ENCODE results near the gene SMTN. TPM values are rescaled to one million over a fixed set of nuclear protein-coding genes. Genes with fewer than 3 reads are reported as not detected.
A peak's percentile ranks its signal among the peaks of the same experiment; 100 is the strongest.
"Not testable (repeated sequence)": the region's sequence is repeated elsewhere in the genome, so short reads cannot be mapped to it uniquely, and the experiment has no call there.

Gene SMTN
- total RNA-seq, 1 donor from 2014 or later = 40.8 TPM

DNA sequence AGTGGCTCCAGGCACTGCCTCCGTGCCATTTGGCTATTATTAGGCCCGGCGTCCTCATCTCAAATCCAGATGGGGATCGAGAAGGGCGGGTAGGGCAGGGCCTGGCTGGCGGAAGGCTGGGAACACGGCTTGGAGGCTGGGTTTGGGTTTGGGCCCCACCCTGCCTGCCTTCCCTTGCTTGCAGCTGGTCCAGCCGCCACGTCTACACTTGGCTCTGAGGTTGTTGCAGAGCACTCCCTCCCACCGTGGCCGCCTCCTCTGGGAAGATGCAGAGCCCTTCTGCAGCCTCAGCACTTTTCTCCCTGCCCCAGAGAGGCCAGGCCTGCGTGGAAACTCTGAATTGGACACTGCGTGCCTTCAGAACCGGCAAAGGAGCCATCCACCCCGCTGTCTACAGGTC lies 5.2 kb upstream of the SMTN start:
- Mint-ChIP-seq H3K36me3 (ENCODE audit: insufficient read depth) (no peaks in the 10 kb centered on the region), H3K9me3 (ENCODE audit: low read depth) (no peaks in the 10 kb centered on the region), H3K4me3 (ENCODE audit: low read depth) (no peak overlapping the region), H3K27me3 (no peaks in the 10 kb centered on the region), H3K4me1 (ENCODE audit: low read depth) (peaks cover 14% of the 10 kb centered on the region), H3K27ac (no peak overlapping the region)
- no peak for DNase-seq (ENCODE audit: low spot score, unreplicated experiment)
- TF ChIP-seq, protein P1, sequence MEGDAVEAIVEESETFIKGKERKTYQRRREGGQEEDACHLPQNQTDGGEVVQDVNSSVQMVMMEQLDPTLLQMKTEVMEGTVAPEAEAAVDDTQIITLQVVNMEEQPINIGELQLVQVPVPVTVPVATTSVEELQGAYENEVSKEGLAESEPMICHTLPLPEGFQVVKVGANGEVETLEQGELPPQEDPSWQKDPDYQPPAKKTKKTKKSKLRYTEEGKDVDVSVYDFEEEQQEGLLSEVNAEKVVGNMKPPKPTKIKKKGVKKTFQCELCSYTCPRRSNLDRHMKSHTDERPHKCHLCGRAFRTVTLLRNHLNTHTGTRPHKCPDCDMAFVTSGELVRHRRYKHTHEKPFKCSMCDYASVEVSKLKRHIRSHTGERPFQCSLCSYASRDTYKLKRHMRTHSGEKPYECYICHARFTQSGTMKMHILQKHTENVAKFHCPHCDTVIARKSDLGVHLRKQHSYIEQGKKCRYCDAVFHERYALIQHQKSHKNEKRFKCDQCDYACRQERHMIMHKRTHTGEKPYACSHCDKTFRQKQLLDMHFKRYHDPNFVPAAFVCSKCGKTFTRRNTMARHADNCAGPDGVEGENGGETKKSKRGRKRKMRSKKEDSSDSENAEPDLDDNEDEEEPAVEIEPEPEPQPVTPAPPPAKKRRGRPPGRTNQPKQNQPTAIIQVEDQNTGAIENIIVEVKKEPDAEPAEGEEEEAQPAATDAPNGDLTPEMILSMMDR (IDR thresholded peaks at IDR 0.05; ENCODE audit: unreplicated experiment) = no peak

DNA sequence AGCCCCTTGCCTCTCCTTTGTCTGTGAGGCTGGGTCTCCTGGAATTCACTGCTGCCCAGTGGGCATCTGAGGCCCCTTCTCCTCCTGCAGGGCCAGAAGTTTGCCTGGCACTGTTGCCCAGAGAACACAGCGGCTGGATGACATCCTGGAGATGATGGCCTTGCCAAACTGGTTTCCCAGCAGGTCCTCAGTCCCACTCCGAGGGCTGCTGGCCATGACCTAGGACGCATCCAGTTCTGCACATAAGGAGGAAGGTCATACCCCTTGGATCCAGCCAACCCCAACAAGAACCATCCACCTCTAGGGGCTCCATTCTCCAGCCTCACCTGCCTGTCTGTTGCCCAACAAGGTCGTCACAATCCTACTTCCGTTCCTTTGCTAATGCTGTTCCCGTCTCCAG lies 3.4 kb upstream of the SMTN start:
- H3K27ac Mint-ChIP-seq = peak overlapping the region; percentile 29
- no peaks in the 10 kb centered on the region for H3K27me3 Mint-ChIP-seq
- no peaks in the 10 kb centered on the region for H3K36me3 Mint-ChIP-seq (ENCODE audit: insufficient read depth)
- H3K4me3 Mint-ChIP-seq (ENCODE audit: low read depth) = no peak overlapping the region
- H3K4me1 Mint-ChIP-seq (ENCODE audit: low read depth) = peaks cover 25% of the 10 kb centered on the region
- TF ChIP-seq, protein P1 (IDR thresholded peaks at IDR 0.05; ENCODE audit: unreplicated experiment) = no peak
- no peaks in the 10 kb centered on the region for H3K9me3 Mint-ChIP-seq (ENCODE audit: low read depth)
- DNase-seq (ENCODE audit: low spot score, unreplicated experiment) = no peak

DNA sequence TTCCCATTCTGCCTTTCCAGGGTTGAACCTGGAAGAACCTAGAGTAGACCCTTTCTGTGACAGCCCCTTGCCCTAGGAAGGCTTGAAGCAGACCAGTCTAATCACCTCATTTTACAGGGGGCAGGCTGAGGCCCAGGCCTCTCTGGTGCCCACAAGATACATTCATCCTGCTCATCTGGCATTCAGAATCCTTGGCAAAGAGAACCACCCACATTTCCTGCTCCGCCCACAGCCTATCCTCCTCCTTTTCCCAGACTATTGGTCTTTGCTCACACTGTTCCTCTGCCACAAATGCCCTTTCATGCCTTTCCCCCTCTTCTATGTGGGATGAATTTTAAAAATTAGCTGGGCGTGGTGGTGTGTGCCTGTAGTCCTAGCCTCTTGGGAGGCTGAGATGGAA lies 2.7 kb upstream of the SMTN start:
- peak overlapping the region; percentile 39 for H3K27ac Mint-ChIP-seq
- DNase-seq (ENCODE audit: low spot score, unreplicated experiment); H3K27me3 Mint-ChIP-seq; H3K9me3 Mint-ChIP-seq (ENCODE audit: low read depth); H3K36me3 Mint-ChIP-seq (ENCODE audit: insufficient read depth); H3K4me3 Mint-ChIP-seq (ENCODE audit: low read depth): not testable (repeated sequence)
- H3K4me1 Mint-ChIP-seq (ENCODE audit: low read depth) = peaks cover 29% of the 10 kb centered on the region

DNA sequence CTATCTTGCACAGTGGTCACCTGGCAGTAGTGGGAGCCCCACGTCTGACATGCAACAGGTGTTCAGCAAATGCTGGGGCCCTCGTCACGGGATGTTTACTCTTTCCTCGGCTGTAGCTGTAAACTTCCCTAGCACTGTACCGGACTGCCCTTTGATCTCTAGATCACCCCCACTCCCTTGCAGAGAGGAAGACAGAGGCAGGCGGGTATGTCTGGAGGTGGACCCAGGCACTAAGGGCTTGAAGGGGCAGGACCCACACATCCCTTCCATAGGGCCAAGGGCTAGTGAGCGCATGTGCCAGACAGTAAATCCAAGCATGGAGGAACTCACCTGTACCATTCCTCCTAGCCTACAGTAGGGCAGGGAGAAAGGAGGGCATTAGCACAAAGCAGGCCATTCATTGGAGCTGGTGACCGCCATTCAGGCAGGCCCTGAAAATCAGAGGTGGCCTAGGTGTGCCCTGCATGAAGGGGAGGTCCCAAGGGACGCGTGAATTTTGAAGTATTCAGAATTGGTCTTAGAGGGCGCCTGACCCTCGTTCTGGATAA lies 1.9 kb upstream of the SMTN start:
- no peak overlapping the region for H3K4me3 Mint-ChIP-seq (ENCODE audit: low read depth)
- DNase-seq (ENCODE audit: low spot score, unreplicated experiment) = no peak
- no peaks in the 10 kb centered on the region for H3K27me3 Mint-ChIP-seq
- peak overlapping the region; percentile 93 for H3K27ac Mint-ChIP-seq
- no peaks in the 10 kb centered on the region for H3K9me3 Mint-ChIP-seq (ENCODE audit: low read depth)
- peaks cover 37% of the 10 kb centered on the region for H3K4me1 Mint-ChIP-seq (ENCODE audit: low read depth)
- H3K36me3 Mint-ChIP-seq (ENCODE audit: insufficient read depth) = no peaks in the 10 kb centered on the region
- TF ChIP-seq, protein P1 (IDR thresholded peaks at IDR 0.05; ENCODE audit: unreplicated experiment) = no peak

DNA sequence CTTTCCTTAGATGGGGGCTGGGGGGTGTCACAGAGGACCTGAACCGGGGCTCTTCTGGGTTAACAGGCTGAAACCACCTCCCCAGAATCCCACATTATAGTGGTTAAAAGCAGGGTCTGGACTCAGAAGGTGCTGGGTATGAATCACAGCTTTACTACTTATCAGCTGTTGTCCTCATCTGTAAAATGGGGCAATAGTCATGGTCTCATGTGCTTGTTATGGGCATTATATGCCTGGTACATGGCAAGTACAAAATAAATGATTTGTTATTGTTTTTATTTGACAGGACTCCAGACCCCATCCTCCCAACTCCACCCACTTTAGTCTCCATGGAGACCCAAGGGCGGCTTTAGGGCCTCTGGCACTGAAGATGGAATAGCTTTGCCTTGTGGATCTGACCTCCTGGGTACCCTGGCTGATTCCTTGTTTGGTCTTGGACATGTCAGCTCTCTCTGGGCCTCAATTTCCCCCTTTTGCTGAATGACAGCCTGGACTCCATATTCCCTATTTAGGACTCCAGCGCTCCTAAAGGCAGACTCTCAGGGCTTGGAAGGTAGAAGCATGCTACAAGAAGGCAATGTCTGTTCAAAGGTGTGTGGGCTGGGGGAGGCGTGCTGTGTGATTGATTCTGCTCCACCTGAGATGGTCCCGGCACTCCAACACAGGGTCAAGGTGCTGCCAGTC lies 812 bp upstream of the SMTN start:
- DNase-seq (ENCODE audit: low spot score, unreplicated experiment) = no peak
- Mint-ChIP-seq H3K4me3 (ENCODE audit: low read depth) (peak overlapping the region; percentile 87), H3K27me3 (no peaks in the 10 kb centered on the region), H3K36me3 (ENCODE audit: insufficient read depth) (no peaks in the 10 kb centered on the region), H3K9me3 (ENCODE audit: low read depth) (no peaks in the 10 kb centered on the region), H3K27ac (peak overlapping the region; percentile 100), H3K4me1 (ENCODE audit: low read depth) (peaks cover 41% of the 10 kb centered on the region)
- TF ChIP-seq, protein P1 (IDR thresholded peaks at IDR 0.05; ENCODE audit: unreplicated experiment) = no peak
